ENCODE results near the gene RAD54L. TPM values are rescaled to one million over a fixed set of nuclear protein-coding genes. Genes with fewer than 3 reads are reported as not detected.

RAD54L gene
- total RNA-seq, 1 experiment from 2014 or later = 49.0 TPM

DNA sequence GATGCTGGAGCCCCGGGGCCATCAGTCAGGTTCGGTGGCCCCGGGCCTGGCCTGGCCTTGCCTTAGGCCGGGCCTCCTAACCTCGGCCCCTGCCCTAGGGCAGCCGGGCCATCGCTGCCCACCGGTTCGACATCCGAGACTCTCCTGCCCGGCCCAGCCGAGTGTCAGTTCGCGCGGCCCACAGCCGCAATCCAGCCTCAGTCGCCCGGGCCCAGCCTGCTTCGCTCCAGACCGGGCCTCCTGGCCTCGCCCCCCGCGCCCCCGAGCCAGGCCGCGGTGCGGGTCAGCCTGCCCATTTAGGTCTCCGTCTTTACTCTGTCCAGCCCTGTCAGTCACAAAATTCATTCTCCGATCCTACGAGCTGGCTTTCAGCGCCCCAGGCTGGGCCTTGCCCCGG is 55.1 kb downstream of the RAD54L start:
- Histone ChIP-seq H3K4me3 (ENCODE audit: low read depth, low read length, poor library complexity, severe bottlenecking) (peak overlapping the region; percentile 62), H3K27me3 (replicated peaks; ENCODE audit: insufficient read depth, low read depth, low read length, poor library complexity) (no peaks in the 10 kb centered on the region), H3K36me3 (ENCODE audit: insufficient read depth, low read length, poor library complexity, severe bottlenecking) (peaks cover 15% of the 10 kb centered on the region), H3K27ac (ENCODE audit: low read depth, low read length, poor library complexity, severe bottlenecking) (peak overlapping the region; percentile 97), H3K9me3 (ENCODE audit: low read depth, low read length, poor library complexity, severe bottlenecking) (no peaks in the 10 kb centered on the region), H3K4me1 (ENCODE audit: insufficient read depth, low read length, poor library complexity, severe bottlenecking) (peaks cover 25% of the 10 kb centered on the region)
- DNase-seq (ENCODE audit: low spot score) = no peak
- intact Hi-C loops (cut with micrococcal nuclease; ENCODE audit: unreplicated experiment) = loop anchor here (2.0 kb wide), 1 partner anchor 38 kb away; the partner anchor contains the start of gene NSUN4
- POLR2A ChIA-PET (ENCODE audit: low non-redundant PET) = no interaction called here
- BruUV-seq (replicated peaks) = no TSS peak
- no peak for TF ChIP-seq EZH2 (IDR thresholded peaks at IDR 0.05; ENCODE audit: borderline replicate concordance, low read depth, low read length, poor library complexity, severe bottlenecking)
- TF ChIP-seq, protein P1, sequence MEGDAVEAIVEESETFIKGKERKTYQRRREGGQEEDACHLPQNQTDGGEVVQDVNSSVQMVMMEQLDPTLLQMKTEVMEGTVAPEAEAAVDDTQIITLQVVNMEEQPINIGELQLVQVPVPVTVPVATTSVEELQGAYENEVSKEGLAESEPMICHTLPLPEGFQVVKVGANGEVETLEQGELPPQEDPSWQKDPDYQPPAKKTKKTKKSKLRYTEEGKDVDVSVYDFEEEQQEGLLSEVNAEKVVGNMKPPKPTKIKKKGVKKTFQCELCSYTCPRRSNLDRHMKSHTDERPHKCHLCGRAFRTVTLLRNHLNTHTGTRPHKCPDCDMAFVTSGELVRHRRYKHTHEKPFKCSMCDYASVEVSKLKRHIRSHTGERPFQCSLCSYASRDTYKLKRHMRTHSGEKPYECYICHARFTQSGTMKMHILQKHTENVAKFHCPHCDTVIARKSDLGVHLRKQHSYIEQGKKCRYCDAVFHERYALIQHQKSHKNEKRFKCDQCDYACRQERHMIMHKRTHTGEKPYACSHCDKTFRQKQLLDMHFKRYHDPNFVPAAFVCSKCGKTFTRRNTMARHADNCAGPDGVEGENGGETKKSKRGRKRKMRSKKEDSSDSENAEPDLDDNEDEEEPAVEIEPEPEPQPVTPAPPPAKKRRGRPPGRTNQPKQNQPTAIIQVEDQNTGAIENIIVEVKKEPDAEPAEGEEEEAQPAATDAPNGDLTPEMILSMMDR (conservative IDR thresholded peaks at IDR 0.05; ENCODE audit: low read depth, low read length) = no peak
- CTCF ChIA-PET = no interaction called here

DNA sequence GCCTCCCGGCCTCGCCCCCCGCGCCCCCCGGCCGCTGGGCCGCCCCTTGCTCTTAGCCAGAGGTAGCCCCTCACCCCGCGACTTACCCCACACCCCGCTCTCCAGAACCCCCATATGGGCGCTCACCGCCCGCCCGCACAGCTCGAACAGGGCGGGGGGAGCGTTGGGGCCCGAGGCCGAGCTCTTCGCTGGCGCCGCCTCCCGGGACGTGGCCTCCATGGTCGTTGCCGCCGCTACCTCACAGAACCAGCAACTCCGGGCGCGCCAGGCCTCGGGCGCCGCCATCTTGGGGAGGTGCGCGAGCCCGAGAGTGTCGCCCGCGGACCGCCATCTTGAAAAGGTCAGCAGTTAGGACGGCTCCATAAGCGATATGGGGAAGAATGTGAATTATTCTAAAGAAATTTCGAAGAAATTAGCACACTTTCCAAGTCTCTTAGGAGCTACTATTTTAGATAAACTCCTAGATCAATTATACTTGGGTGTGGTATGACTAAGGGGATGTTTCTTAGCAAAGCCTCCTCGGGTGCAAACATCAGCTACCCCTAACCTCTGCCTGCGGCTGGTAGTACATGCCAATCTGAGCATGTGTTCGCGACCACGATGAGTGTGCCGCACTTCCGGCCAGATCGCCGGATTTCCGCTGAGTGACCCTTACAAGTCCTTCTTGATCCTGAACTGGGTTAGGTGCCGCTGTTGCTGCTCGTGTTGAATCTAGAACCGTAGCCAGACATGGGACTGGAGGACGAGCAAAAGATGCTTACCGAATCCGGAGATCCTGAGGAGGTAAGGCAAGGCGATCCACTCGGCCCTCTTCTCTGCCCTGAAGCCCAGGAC is 55.7 kb downstream of the RAD54L start, which contains the start of the genes LRRC41 and UQCRH:
TSS of gene LRRC41 (minus strand) at position 579 of the 834 bp plus-strand sequence. CDS start at position 285, 294 bp downstream.
TSS of gene UQCRH (plus strand) at position 661 of the 834 bp plus-strand sequence. CDS start at position 730, 69 bp downstream.
- Histone ChIP-seq H3K4me3 (ENCODE audit: low read depth, low read length, poor library complexity, severe bottlenecking) (peak within 1 kb of the TSS; percentile 62), H3K27me3 (replicated peaks; ENCODE audit: insufficient read depth, low read depth, low read length, poor library complexity) (no peaks in the 10 kb centered on the region), H3K4me1 (ENCODE audit: insufficient read depth, low read length, poor library complexity, severe bottlenecking) (peaks cover 25% of the 10 kb centered on the region), H3K9me3 (ENCODE audit: low read depth, low read length, poor library complexity, severe bottlenecking) (no peaks in the 10 kb centered on the region), H3K27ac (ENCODE audit: low read depth, low read length, poor library complexity, severe bottlenecking) (peak within 1 kb of the TSS; percentile 97), H3K36me3 (ENCODE audit: insufficient read depth, low read length, poor library complexity, severe bottlenecking) (peaks cover 12% of the 10 kb centered on the region)
- ChIA-PET POLR2A (ENCODE audit: low non-redundant PET) (no interaction called here), CTCF (no interaction called here)
- peak; percentile 96 for DNase-seq (ENCODE audit: low spot score)
- intact Hi-C loops (cut with micrococcal nuclease; ENCODE audit: unreplicated experiment) = loop anchor here (2.0 kb wide), 1 partner anchor 38 kb away; the partner anchor contains the start of gene NSUN4
- BruUV-seq (replicated peaks) = no TSS peak
- no peak for TF ChIP-seq EZH2 (IDR thresholded peaks at IDR 0.05; ENCODE audit: borderline replicate concordance, low read depth, low read length, poor library complexity, severe bottlenecking)
- TF ChIP-seq, protein P1 (conservative IDR thresholded peaks at IDR 0.05; ENCODE audit: low read depth, low read length) = 0 out of 2 replicates have a peak, but pooled peaks have one; percentile 24

DNA sequence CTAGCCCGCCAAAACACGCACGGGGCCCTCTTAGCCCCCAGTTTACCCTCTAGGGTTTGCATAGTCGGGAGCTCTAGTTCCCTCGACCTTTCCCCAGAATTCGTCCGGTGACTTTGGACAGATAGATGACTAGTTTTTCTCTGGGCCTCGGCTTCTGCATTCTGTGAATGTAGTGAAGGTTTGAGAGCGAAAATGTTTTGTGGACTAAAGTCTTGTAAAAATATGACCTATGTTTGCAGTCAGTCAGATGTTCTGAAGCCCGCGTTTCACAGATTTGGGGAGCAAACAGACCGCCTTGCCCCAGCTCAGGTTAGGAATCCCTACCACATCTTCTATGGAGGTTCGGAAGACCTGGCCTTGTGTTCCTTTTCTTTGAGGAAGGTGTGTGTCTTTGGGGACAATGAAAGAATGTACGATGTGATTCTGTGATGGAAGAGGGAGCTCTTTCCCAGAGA is 56.3 kb downstream of the RAD54L start:
- intact Hi-C loops (cut with micrococcal nuclease; ENCODE audit: unreplicated experiment) = loop anchor here (2.0 kb wide), 1 partner anchor 37 kb away; the partner anchor contains the start of gene NSUN4
- peak overlapping the region; percentile 97 for H3K27ac ChIP-seq (ENCODE audit: low read depth, low read length, poor library complexity, severe bottlenecking)
- peaks cover 15% of the 10 kb centered on the region for H3K36me3 ChIP-seq (ENCODE audit: insufficient read depth, low read length, poor library complexity, severe bottlenecking)
- ChIA-PET CTCF (no interaction called here), POLR2A (ENCODE audit: low non-redundant PET) (no interaction called here)
- no peaks in the 10 kb centered on the region for H3K9me3 ChIP-seq (ENCODE audit: low read depth, low read length, poor library complexity, severe bottlenecking)
- no peaks in the 10 kb centered on the region for H3K27me3 ChIP-seq (replicated peaks; ENCODE audit: insufficient read depth, low read depth, low read length, poor library complexity)
- no peak for DNase-seq (ENCODE audit: low spot score)
- no peak for TF ChIP-seq EZH2 (IDR thresholded peaks at IDR 0.05; ENCODE audit: borderline replicate concordance, low read depth, low read length, poor library complexity, severe bottlenecking)
- TF ChIP-seq, protein P1 (conservative IDR thresholded peaks at IDR 0.05; ENCODE audit: low read depth, low read length) = no peak
- H3K4me1 ChIP-seq (ENCODE audit: insufficient read depth, low read length, poor library complexity, severe bottlenecking) = peaks cover 25% of the 10 kb centered on the region
- BruUV-seq (replicated peaks) = TSS peak; percentile 80
- peak overlapping the region; percentile 62 for H3K4me3 ChIP-seq (ENCODE audit: low read depth, low read length, poor library complexity, severe bottlenecking)

Data from A673 (cell line).